GM12801 (cell line): ENCODE measurements around the gene ANTXR1.

ENCODE experiments used
- CTCF ChIP-seq: IDR thresholded peaks from one replicate; pipeline ENCODE4 v1.5.1; 2011; ENCODE audit warnings: control low read depth; ENCODE audit not compliant: insufficient read length; ENCODE audit errors: extremely low read depth

Gene ANTXR1

GRCh38 chr2:69164061-69164778, 151.2 kb downstream of the ANTXR1 start:
- TF ChIP-seq CTCF = no peak

- no peak for TF ChIP-seq CTCF
Measured at GRCh38 chr2:69165091-69165880, 152.3 kb downstream of the ANTXR1 start.

GRCh38 chr2:69166465-69166811, 153.5 kb downstream of the ANTXR1 start:
- no peak for TF ChIP-seq CTCF

- no peak for TF ChIP-seq CTCF
Measured at GRCh38 chr2:69166812-69167468, 154.0 kb downstream of the ANTXR1 start.

GRCh38 chr2:69167469-69167822, 154.5 kb downstream of the ANTXR1 start:
- TF ChIP-seq CTCF = no peak

GRCh38 chr2:69168144-69168813, 155.3 kb downstream of the ANTXR1 start:
- no peak for TF ChIP-seq CTCF
